ENCODE results near the gene FGL2.

- TF ChIP-seq CTCF (IDR thresholded peaks at IDR 0.05) (no peak), ZNF512 (CRISPR knock-in tag; IDR thresholded peaks at IDR 0.05; ENCODE audit: borderline replicate concordance) (no peak), IRF2 (CRISPR knock-in tag; IDR thresholded peaks at IDR 0.05; ENCODE audit: borderline replicate concordance, low read depth) (no peak), ZNF263 (CRISPR knock-in tag; IDR thresholded peaks at IDR 0.05; ENCODE audit: low read depth) (no peak), MAX (CRISPR knock-in tag; IDR thresholded peaks at IDR 0.05) (no peak)
Measured at GRCh38 chr7:77208416-77208815, 8.8 kb upstream of the FGL2 start.

All from WTC11 (cell line).